ENCODE results near the gene SLC25A26.

The SLC25A26 gene

DNA sequence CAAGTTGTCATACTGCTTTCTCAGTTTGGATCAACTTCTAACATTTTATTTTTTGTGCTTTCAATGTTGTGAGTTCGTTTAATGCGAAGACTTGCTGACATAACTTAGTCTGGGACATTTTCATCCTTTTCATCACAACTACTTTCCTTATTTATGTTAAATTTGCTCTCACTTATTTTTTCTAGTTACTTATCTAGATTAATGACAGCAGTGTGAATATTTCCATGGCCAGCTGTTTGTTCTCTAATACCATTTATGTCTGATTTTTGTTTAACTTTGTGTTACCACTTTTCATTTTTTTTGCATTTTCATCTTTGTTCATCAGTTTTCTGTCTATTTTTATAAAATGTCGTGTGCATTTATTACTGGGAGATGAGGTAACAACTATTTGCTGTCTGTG, 6.2 kb downstream of the SLC25A26 start:
- DNase-seq: no peak

- no peak for DNase-seq
Measured at GRCh38 chr3:66227915-66228314, 7.1 kb downstream of the SLC25A26 start.

DNA sequence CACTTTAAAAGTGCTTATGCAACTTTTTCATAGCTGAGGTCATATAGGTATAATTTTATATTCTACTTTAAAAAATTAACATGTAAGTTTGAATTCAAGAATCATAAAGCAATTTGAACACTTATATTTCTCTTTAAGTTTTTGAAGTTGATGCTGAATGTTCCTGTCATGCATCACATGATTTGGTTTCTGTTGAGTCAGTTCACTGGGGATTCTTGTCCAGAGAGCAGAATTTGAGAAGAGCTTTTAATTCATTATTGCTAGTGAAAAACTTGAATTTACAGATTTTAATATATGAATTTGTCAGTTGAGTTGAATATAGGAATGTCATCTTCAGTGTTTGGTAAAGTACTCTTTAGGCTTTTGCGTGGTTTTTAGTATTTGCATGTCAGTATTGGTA, 7.9 kb downstream of the SLC25A26 start:
- DNase-seq: no peak

GRCh38 chr3:66229931-66230330, 9.1 kb downstream of the SLC25A26 start:
- no peak for DNase-seq

DNA sequence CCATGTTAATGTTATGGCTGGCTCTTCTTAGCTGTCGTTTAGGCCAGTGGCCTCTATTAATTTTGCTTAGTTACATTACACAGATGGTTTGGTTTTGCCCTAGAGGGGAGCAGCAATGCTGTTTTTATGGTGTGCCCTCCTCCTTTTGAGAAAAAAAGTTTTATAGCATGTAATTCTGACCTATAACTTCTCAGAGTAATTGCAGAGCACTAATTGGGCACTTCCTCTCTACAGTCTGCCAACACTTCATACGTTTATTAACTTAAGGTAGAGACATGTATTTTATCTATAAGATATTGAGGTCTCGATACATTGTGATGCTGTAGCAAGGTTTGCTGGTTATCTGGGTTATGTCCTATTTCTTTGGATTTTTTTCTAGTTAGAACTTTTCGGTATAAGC, 12.2 kb downstream of the SLC25A26 start:
- no peak for DNase-seq

GRCh38 chr3:66236281-66236680, 15.5 kb downstream of the SLC25A26 start:
- peak; percentile 36 for DNase-seq

DNA sequence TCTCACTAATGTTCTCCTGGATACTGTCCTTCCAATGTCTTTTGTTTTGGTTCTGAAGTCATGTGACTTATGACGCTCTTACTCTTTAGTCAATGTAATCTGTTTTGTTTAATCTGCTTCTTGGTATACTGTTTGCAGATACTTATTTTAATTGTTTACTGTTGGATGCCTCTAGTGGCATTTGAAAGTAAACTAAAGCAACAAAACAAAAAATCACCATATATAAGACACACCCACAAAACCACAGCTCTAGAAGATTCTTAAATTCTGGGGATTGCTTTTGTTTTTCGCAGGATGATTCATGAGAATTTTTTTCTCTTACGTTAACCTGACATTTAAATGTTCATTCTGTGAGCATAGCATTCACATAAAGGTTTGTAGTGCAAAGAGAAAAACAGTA, 16.8 kb downstream of the SLC25A26 start:
- DNase-seq: no peak

- DNase-seq: no peak
Measured at GRCh38 chr3:66239513-66240123, 18.8 kb downstream of the SLC25A26 start.

GRCh38 chr3:66241466-66241865, 20.7 kb downstream of the SLC25A26 start:
- DNase-seq: no peak

- DNase-seq: no peak
Measured at GRCh38 chr3:66242788-66243464, 22.1 kb downstream of the SLC25A26 start.

- DNase-seq: no peak
Measured at GRCh38 chr3:66248641-66249040, 27.8 kb downstream of the SLC25A26 start.

GRCh38 chr3:66253790-66254620, 33.2 kb downstream of the SLC25A26 start:
- DNase-seq: peak; percentile 35

DNA sequence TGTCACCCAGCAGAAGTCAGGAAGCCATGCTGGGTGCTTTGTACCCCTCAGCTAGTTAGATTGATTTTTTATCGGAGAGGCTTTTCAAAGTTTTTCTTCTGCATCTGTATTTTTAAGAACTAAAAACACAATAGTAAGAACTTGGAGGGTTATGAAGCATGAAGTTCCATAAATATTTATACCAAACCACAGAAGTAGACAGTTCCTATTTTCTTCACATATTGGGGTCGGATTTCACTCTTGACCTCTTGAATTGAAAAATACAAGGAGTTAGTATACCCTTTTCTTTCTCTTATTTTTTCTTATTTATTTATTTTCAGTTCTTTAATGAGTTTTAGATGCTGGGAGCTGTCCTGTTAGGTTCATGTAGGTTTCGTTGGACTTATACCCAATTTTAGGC, 35.1 kb downstream of the SLC25A26 start:
- no peak for DNase-seq

DNA sequence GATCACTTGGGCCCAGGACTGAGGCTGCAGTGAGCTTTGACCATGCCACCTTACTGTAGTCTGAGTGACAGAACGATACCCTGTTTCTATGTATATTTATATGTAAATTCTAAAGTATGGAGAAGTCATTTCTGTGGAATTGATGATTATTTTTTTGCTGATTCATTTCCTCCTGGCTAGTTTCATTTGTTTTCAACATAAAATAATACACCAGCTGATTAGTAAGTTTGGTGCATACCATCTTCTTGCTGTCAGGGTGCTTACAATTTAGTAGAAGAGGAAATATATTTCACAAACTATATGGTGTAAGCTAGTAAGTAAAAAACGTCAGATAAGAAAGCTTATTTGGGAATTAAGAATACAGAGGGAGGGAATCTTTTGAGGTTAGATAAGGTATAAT, 36.0 kb downstream of the SLC25A26 start:
- DNase-seq: peak; percentile 11

GRCh38 chr3:66259566-66260255, 38.9 kb downstream of the SLC25A26 start:
- no peak for DNase-seq

DNA sequence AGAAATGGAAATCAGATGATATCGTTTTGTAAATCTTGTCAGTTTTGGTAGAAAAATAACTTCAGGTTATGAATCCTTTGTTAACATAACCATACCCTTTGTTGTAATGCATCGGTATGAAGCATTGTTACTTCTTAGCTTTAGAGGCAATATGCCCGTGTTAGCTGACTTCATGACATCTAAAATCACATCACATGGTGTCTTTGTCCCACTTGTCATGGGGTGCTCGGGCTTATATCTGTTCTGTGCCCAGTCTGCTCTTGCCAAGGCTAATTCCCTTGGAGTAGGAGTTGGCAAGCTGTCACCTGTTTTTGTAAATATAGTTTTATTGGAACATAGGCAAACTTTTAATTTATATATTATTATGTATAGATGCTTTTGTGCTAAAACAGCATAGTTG, 39.6 kb downstream of the SLC25A26 start:
- DNase-seq: no peak

DNA sequence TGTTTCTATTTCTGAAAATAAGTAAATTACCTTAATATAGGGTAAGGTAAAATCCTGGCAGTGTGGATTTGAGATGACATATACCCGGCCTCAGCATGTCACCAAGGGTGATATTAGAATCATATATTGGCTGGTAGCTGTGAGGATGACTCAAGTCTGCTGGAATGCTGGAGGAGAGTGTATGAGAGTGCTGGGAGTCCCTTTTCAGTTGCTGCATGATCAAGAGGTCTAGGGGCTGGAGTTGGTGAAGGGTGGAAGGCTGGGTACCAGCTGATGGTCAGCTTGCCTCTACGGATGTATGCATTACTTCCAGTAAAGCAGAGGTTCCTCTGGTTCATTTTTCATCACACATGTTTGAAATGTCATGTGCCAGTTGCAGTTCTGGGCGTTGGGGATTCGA, 40.6 kb downstream of the SLC25A26 start:
- peak; percentile 61 for DNase-seq

DNA sequence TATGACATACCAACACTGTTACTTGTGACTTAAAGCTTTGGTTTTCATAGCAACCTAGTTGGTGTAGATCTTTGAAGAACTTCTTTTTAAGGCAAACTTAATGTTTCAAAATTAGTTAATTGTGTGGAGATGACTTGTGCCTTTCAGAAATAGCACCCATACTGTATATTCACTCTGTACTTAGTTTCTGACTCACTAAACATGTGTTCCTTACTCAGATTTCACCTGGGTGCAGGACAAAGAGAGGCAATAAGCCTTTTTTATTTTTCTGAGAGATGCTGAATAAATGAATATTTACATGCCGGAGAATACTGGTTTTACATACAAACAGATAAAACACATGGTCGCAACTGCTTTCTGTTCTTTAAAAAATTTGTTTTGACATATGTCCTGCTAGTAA, 44.8 kb downstream of the SLC25A26 start:
- DNase-seq: no peak

DNA sequence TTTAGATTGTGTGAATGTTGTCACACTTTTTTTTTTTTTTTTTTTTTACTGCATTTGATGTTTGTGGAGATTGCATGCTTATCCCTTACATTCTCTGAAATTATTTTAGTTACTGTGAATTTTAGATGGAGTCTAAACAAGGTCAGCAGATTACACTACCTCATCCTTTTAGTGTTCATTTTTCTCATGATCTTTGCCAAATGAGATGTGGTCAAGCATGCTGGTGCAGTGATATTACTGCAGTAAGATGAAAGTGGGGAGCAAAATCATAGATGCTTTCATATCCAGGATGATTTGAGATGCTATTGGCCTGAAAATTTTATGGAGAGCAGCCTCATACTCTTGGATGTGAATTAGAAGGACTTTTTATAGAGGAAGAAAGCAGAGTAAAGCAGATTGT, 45.8 kb downstream of the SLC25A26 start:
- no peak for DNase-seq

DNA sequence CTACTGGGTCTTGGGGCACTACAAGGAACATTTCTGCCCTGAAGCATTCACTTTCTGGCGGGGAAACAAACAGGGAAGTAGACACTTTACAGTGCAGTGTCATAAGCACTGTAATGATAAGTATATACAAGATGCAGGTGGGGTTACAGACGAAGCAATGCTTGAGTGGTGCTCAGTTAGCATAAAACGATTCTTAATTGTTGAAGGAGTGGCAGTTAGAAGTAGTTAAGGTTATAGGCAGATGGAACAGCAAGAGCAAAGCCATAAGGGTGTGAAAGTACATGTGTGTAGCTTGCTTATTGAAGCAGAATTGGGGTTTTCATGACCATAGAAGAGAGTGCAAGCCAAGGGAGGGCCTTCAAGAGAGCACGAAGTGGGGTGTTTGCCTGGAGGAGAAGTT, 46.2 kb downstream of the SLC25A26 start:
- no peak for DNase-seq

DNA sequence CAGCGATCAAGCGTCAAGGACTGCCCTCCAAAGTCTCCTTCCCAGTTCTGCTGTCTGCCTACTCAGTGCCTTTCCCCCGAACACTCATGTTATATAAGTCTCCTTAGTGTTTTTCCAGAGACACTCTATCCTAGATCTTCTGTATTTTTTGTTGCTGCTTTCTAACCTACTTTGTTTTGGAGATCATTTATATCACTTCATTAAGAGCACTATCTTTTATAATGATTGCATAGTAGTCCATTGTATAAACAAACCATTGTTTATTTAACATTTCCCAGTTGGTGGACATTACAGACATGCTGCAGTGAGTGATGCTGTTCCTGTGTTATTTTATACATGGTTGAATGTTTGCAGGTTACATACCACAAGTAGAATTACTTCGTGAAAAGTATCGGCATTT, 47.1 kb downstream of the SLC25A26 start:
- no peak for DNase-seq

- no peak for DNase-seq
Measured at GRCh38 chr3:66268864-66269263, 48.1 kb downstream of the SLC25A26 start.

DNA sequence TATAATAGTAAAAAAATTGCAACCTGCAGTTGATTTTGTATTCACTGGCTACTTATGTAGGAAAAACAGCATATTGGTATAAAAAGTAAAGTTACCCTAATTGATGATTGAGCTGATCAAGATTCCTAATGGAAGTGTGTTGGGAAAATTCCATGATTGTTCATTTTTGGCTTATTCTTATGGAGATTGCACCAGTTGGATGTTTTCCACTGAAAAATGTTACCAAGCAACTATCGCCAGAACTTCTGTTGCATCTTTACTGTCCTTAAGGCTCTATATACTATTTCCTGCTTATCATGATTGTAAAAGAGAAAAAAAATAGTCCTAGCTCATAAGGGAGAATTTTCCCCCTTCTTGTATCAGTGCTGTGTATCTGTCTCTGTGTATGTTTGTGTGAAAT, 48.6 kb downstream of the SLC25A26 start:
- no peak for DNase-seq
